HG03066 (cell line): ENCODE data around the gene EXOC6.
A peak's percentile ranks its signal among the peaks of the same experiment; 100 is the strongest.

Source experiments
- ATAC-seq: cut with Tn5 transposase; IDR thresholded peaks from one replicate; pipeline ENCODE4 v1.9.1; 2021; ENCODE audit warnings: low read depth; ENCODE audit not compliant: unreplicated experiment

Gene EXOC6

GRCh38 chr10:93073539-93074146 is 225.3 kb downstream of the EXOC6 start, which contains the start of gene CYP26A1:
CYP26A1 (plus strand) TSS chr10:93073893; CDS start chr10:93073935, 42 bp downstream.
- ATAC-seq, result no peak

GRCh38 chr10:93074147-93074596 is 225.9 kb downstream of the EXOC6 start:
- ATAC-seq, result no peak

DNA sequence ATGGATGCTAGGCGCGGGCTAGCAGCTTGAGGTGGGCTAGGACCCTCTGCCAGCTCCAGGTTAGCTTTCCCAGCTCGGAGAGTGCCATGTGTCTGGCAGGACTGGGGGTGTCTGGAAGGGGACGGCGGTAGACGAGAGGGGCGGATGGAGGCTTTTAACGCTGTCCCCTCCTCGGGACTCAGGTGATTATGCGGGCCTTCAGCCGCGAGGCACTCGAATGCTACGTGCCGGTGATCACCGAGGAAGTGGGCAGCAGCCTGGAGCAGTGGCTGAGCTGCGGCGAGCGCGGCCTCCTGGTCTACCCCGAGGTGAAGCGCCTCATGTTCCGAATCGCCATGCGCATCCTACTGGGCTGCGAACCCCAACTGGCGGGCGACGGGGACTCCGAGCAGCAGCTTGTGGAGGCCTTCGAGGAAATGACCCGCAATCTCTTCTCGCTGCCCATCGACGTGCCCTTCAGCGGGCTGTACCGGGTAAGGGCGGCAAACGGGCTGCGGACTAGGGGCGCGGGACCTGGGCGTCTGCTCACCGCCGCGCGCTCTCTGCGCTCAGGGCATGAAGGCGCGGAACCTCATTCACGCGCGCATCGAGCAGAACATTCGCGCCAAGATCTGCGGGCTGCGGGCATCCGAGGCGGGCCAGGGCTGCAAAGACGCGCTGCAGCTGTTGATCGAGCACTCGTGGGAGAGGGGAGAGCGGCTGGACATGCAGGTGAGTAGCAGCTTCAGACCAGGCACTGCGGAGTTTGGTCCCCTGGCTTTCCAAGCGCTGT is 226.5 kb downstream of the EXOC6 start:
- no peak for ATAC-seq

- ATAC-seq, result peak; percentile 59
Observed at GRCh38 chr10:93075369-93076221, 227.3 kb downstream of the EXOC6 start.

GRCh38 chr10:93076871-93077270 is 228.6 kb downstream of the EXOC6 start:
- no peak for ATAC-seq

- ATAC-seq, result no peak
Observed at GRCh38 chr10:93077860-93078337, 229.6 kb downstream of the EXOC6 start.

DNA sequence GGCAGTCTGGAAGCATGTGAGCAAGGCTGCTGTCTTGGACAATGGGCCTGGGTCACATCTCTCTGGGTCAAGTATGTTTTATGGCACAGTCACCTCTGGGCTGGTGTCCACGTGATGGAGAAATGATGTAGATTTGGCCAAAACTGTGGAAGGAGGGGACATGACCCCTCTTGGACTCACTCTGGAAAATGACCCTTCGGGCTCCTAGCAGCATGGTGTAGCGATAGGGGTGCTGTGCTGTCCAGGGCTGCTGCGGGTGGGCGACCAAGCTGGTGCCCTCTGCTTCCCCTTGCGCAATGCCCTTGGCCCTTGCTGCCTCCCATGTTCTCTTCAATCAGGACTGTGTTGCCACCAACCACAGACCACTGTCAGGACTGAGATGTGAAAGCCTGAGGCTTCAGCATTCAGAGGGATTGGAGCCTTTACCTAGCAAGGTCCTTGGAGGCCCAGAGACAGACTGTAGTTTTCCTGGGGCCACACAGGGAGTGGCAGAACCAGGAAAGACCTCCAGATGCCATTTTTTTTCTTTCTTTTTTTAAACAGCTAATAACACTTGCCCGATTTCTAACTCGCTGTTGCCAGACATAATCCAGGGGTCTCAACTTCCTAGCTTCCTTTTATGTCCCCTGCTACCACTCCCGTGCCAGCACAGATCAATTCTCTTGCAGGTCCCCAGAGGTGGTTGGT is 231.5 kb downstream of the EXOC6 start:
- ATAC-seq, result no peak

GRCh38 chr10:93080350-93081046 is 232.2 kb downstream of the EXOC6 start:
- ATAC-seq, result no peak

DNA sequence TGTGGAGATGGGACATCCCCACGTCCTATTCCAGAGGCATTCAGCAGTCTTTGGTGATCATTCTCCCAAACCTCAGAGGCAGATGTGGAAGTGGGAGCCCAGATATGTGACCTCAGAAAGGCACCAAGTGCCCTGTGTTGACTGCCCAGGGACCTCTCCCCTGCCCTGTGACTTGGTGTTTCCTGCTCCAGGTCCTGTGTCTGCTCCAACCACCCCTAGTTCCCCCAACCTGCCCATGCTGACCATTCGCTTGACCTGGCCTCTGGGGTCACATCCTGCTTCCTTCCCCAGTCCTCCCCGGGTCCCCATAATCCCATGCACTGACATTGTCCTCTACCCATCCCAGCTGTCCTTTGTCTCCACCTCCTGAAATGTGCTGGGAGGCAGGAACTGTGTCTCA is 233.0 kb downstream of the EXOC6 start:
- no peak for ATAC-seq

DNA sequence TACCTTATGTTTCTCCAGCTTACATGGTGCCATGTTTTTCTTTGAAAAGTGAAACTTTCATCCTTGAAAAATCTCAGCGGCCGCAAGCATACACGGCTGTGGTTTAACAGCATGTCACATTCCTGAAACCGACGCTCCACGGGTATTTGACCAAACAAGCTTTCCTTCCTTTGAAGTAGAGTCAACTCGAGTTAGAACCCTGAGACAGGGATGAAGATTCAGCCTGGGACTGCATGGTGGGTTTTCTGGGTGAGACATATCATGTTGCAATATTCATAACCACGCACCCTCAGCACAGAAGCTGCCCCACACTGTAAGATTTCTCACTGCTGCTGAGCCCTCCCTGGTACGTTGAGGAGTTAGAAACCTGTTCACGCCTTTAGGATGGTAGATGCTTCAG is 233.5 kb downstream of the EXOC6 start:
- no peak for ATAC-seq

GRCh38 chr10:93083743-93084539 is 235.6 kb downstream of the EXOC6 start:
- no peak for ATAC-seq

DNA sequence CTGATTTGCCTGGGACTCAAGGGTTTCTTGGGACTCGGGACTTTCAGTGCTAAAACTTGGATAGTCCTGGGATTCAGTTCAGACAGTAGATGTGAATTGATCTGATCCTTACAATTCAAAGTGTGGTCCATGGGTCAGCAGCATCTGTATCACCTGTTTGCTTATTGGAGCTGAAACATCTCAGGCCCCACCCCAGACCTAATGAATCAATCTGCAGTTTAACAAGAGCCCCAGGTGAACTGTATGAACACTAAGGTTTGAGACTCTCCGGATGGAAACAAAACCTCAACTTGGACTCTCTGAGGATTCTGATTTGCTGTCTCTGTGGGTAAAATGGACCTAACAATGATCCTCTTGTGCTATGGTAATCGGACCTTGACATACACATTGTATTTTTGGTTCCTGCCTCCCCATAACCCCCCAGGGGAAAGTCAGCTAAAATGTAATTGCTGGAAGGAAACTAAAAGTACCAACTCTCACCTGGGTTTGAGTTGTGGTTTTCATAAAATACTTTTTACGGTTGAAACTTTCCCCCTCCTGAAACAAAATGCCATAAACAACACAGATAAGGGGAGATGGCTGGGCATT is 237.0 kb downstream of the EXOC6 start:
- ATAC-seq, result no peak

DNA sequence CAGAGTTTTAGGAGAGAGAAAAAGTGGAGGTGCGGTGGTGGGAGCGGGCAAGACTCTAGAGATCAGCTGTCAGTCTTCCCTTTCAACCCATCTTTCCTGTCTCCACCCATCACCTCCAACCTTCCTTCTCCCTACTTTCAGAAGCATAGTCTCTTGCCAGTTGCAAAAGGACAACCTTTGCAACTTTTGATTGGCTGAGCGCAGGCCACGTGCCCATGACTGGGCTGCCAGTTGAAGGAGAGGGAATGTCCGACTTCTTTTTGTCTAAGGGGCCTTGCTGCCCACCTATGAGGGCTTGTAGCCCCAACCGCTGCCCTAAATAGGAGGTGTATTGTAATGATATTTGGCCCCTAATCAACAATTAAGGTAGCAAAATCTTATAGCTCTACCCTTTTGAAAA is 238.0 kb downstream of the EXOC6 start:
- no peak for ATAC-seq

- no peak for ATAC-seq
Observed at GRCh38 chr10:93087846-93088245, 239.5 kb downstream of the EXOC6 start.

- ATAC-seq, result no peak
Observed at GRCh38 chr10:93088466-93088865, 240.1 kb downstream of the EXOC6 start.

- ATAC-seq, result no peak
Observed at GRCh38 chr10:93090619-93091018, 242.3 kb downstream of the EXOC6 start.

DNA sequence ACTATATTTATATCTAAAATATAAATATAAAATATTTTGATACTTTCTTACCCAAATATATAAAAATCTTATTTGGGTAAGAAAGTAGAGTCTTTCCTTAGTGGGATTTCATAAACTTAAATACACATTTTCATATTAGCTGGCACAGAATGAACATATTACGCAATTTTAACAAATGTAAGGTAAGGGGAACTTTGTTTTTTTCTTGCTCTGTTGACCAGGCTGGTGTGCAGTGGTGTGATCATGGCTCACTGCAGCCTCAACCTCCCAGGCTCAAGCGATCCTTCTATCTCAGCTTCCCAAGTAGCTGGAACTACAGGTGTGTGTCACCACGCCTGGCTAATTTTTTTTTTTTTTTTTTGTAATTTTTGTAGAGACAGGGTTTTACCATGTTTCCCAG is 243.6 kb downstream of the EXOC6 start:
- no peak for ATAC-seq

DNA sequence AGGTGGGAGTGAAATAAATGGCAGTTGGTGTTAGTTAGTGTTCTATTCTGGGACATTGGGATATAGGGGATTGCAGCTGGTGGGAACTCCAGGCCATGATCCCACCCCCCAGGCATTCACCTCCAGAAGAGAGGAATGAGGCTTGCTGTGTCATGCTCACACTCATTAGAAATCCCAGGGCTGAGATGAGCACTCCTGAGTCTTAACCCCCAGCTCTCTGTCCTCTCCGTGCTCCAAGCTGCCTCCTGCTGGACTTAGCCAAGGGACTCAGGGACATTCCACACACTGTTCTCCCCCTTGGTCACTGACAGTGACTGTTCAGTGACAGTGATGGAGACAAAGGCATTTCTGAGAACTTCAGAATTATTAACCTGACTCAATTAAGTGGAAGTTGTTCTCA is 246.9 kb downstream of the EXOC6 start:
- no peak for ATAC-seq

DNA sequence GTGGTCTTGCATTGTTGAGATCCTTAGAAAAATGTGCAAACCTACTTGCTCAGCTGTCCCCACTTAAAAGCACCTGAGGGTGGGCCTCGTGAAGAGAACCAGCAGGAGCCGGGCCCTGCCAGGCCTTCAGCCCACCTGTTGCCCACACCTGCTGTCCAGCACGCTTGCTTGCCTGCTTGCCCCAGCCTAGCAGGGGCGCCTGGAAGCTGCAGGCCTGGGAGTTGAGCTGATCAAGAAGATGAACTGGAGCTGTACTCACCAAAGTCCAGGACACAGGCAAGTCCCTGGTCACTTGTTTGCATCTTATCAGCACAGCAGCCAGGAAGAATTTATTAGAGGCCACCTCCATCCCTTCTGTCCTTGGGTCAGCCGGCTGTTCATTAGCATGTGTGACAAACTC is 248.6 kb downstream of the EXOC6 start:
- ATAC-seq, result no peak
